Measurements from ENCODE around the gene AMBP.

Gene AMBP

DNA sequence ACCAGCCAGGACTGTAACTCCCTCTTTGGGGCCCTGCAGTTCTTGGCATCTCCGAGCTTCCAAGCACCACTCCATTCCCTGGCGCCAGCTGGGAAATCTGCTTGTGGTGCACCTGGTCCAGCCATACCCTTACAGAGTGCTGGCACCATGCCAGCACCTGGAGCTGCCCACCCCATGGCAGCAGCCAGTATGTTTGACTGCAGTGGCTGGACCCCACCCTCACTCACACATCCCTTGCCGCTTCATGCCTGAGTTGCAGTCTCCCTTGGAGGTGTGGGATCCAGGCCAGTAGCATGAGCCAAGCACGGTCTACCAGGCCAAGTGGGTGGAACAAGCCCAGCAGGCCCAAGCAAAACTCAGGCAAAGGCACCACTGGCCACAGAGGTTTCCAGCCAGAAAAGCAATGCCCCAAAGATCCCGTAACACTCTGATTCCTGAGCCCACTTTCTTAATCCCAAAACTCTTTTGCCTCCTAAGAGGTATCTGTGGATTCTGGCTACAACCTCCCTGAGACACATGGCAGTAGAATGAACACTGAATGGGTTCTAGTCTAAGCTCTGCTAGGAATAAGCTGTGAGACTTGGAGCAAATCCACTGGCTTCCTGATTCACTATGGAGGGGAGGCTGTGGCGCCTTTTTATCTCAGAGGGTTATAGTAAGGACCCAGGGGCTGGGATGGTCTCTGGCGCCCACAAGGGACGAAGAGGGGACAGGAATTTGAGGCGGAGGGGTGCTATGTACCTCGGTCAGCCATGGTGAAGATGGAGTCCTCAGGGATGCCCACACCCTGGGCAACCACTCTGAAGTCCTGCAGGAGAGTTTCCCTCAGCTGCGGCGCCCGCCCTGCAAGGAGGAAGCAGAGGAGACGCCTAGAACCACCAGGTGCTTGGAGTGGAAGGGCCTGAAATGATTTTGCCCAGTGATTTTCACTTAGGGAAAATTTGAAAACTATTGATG is 5.6 kb downstream of the AMBP start:
- peak; percentile 43 for DNase-seq (ENCODE audit: low read depth)

DNA sequence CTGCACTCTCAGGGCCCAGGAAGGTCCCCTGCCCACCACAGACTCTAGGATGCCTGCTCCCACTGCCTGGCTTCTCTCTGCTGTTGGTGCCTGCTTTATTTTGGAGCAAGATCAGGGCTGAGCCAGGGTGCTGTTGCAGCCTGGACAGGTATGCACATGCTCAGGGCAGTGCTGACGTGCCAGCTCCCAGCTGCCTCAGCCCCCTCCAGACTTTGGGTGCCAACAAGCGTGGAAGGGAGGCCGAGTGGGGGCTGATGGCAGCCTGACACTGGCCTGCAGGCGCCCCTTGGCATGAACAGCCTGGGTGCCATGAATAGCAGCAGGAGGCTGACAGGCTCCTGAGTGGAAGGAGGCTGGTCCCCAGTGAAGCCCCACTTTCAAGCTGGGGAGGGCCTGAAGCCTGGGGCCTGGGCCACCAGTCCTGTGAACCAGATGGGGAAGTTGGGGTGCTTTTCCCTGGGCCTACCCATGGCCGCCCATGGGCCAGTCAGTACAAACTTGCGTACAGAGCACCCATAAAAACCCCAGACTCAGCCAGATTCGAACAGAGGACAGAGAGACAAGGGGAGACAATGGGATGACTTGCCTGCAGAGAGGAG is 6.8 kb downstream of the AMBP start:
- no peak for DNase-seq (ENCODE audit: low read depth)

DNA sequence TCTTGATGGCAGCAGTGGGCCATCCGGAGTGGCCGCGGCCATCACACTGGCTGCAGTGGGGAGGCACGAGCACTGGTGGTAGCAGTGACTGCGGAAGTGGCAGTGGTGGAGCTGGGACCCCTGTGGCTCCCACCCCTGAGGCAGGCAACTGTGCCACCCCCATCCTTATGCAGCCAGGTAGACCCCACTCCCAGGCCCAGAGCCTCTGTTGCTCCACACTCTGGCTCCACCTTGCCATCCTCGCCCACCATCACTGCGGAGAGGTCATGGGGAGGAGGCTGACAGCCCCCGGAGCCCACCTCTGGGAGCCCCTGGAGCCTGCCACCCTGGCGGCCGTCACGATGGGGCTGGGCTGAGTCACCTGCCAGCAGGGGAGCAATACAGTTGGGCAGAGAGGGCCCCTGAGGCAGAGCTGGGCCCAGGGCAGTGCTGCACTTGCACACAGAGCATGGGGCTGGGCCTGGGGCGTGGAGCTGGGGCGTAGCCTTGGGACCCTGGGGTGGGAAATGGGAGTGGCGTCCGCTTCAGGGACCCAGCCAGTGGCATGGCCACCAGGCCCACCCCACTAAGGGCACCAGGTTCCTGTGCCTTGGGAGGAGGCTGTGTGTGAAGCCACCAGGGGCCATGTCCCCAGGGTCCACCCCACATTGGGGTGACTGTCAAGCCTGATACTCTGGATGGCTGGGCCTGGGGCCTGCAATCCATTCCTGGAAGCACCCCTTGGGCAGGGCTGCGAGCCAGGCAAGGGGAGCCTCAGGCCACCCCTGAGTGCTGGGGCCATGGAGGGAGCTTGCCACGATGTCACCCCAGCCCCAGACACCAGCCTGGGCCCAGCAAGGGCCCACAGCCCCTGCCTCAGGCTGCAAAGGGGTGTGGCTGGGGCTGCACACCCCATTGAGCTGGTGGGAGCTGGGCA is 7.7 kb downstream of the AMBP start:
- DNase-seq (ENCODE audit: low read depth) = no peak

DNA sequence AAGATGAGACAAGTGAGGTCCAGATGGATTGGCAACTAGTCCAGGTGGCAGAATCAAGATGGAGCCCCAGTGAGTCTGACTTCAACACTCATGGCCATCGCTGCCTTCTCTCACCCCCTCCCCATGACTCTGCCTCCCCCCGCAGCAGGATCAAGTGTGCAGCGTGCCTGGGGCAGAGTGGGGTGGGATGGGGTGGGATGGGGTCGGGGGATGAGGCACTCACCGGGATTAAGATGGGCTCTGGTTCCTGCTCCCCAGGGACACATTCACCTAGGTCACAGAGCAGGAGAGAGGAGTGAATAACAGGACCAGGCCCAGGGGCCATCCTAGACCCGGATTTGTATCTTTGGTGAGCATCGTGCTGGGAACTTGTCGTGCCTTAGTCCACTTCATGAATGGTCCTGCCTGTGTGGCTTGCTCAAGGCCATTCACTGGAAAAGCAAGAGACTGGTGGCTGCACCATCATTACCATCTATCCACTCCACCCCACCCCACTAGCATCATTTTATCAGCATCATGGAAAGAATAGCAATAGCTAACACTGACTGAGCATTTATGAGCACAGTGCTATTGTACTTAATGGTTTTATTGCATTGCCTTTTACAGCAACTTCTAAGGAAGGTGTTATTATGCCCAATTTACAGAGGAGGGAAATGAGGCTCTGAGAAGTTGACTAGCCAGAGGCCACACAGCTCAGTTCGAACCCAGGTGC is 8.5 kb downstream of the AMBP start:
- DNase-seq (ENCODE audit: low read depth) = no peak

DNA sequence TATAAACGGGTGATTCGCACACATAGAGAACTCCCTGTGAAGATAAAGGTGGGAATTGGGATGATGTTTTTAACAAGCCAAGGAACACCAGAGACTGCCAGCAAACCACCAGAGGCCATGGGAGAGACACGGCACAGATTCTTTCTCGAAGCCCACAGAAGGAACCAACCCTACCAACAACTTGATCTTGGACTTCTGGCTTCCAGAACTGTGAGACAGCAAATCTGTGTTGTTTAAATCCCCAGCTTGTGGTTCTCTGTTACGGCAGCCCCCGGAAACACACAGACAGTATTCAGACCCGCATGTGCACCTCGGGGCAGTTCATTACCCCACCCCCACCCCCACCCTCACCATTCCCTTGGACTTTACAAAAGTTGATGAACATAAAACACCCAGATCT is 12.8 kb downstream of the AMBP start:
- DNase-seq (ENCODE audit: low read depth) = no peak

GRCh38 chr9:114061830-114062474 is 16.1 kb downstream of the AMBP start:
- no peak for DNase-seq (ENCODE audit: low read depth)

DNA sequence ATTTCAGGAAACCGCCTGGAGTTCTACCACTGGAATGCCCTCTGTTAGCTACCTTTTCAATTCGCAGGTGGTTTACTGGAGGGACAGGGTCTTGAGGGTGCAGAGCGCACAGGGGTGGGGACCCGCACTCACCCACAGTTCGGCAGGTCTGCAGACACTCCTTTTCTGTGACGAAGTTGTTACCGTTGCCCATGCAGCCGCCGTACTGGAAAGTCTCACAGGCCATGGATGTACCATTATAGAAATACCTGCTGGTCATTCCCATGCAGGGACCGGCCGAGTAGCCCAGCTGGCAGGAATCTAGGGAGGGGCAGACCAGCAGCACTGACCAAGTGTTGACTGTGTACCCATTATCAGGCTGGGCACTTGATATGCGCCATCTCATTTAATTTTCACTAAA is 16.8 kb downstream of the AMBP start:
- DNase-seq (ENCODE audit: low read depth) = no peak

- DNase-seq (ENCODE audit: low read depth) = no peak
Measured at GRCh38 chr9:114060711-114061110, 17.4 kb downstream of the AMBP start.

DNA sequence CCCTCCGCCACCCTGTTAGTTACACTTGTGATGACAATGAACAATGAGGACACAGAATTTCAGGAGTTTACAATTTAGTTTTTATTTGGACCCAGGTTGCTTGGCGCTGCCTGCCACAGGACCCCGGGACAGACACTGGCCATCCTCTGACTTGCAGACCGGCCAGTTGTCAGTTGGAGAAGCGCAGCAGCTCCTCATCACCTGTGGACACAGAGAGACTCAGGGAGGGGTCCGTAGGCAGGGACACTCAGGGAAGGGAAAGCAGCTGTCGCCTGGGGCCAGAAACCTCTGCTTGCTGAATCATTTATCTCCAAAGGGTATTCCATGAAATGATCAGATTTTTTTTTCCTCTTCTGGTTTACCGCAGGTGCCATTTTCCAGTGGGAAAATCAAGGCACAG is 18.0 kb downstream of the AMBP start:
- DNase-seq (ENCODE audit: low read depth) = no peak

DNA sequence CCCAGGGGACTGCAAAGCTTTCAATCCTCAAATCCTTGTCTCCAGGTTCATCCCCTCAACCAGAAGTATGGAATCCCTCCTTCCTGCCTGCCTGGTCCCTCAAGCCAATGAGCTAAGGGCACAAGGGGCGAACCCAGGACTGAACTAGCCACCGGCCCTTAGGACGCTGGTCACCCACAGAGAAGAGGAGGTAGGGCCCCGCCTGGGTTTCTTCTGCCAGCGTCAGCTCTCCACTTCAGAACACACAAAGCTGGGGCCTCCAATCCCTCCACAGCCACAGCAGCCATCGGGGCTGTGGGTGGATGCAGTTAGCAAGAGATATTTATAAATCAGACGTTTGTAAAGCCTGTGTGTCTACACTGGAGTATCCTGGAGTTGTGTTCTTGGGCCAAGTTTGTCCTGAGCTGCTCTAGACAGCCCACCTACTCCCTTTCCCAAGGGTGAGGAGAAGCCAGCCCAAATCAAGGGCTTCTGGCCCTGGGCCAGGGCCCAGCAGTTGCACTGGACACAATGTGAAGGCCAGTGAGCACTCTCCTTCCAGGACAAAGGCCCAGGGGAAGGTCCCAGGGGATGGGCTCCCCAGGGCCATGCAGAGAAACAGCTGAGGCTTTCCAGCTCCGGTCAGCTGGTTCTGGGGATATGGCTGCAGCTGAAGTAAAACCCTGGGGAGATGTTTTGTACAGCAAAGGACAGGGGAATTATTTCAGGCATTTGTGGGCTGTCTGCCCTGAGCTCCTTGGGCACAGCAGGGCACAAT is 18.9 kb downstream of the AMBP start:
- no peak for DNase-seq (ENCODE audit: low read depth)

- DNase-seq (ENCODE audit: low read depth) = no peak
Measured at GRCh38 chr9:114058688-114059046, 19.4 kb downstream of the AMBP start.

DNA sequence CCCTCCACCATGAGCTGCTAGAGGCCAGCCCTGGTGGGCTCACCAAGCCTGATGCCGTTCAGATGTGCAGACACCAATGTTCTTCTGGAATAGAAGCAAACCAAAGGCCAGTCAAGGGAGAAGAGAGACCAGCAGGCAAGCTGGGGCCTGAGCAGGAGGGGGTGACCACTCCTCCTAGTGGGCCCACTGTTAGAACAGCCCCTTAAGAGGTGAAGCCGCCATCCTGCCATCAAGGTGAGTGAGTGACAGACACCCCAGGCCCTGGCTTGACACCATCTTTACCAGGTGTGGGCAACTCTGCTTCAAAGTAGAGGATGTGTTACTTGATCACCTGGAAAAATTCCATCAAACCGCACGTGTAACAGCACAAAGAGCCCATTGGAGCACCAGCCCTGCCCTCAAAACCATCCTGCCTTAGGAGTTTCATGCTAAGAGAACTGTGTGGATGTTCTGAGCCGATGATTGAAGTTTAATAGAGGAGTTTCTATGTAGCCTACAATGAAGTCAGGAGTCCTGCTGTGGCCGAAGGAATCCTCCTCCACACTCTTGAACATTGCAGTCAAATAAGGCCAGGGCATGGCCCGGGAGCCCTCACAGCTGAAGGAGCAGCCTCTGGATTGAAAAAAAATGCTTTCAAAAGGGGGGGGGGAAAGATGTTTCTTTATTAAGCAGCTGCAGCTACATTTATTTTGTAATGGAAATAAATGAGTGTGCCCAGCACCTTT is 20.8 kb downstream of the AMBP start:
- no peak for DNase-seq (ENCODE audit: low read depth)

DNA sequence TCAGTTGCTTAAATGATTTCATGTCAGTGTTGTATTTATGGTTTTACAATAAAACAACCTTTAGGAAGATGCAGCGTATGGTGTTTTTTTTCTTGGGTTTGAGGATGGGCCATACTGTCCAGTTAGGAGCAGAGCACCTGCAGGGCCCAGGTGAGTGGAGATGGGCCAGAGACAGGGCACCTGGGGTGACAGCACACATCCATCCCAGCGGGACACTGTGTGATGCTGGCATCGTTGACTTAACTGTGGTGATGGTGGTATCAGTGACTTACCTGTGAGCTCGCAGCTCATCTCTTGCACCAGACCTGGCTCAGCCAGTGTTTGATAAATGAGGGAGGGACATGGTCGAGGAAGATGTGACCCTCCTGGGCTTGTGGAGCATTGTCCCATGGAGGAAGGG is 21.6 kb downstream of the AMBP start:
- DNase-seq (ENCODE audit: low read depth) = no peak

DNA sequence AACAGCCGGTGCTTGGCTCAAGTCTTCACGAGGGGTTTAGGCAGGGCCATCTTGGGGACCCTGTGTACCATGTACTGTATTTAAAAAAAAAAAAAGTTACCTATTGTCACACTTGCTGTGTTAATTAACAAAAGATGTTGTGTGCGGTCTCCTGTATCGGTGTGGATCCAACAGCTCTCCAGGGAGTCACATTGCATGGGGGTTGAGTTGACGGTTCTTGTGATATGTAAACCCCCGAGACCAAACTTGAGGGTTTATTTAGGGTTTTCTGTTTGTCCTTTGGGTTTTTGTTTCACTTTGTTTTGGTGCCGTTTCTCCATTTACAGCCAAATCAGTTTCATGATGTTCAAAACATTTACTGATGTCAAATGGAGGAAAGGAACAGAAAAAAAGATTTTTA is 22.2 kb downstream of the AMBP start:
- no peak for DNase-seq (ENCODE audit: low read depth)

- no peak for DNase-seq (ENCODE audit: low read depth)
Measured at GRCh38 chr9:114055061-114055460, 23.0 kb downstream of the AMBP start.

DNA sequence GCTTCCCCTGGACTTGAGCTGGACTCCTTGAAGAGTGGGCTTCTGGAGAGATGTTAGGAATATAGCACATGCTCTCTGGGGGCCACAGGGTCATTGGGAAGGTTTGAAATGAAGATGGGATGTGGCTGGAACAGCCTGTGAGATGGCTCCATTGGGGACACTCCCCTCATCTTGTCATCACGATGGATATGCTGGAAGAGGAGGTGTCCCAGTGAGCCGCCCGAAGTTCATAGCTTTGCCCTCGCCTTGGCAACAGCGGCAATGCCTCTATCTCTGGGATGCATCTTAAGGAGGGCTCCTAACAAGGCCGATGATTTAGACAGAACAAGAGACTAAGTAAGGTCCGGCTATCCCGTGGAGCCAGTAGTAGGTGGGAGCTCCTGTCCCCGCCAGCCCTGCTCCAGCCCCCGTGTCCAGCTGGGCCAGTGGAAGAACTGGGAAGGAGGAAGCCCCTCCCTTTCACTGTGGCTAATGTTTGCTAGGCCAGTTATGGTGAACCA is 23.9 kb downstream of the AMBP start:
- no peak for DNase-seq (ENCODE audit: low read depth)

GRCh38 chr9:114053246-114054005 is 24.7 kb downstream of the AMBP start:
- DNase-seq (ENCODE audit: low read depth) = no peak

DNA sequence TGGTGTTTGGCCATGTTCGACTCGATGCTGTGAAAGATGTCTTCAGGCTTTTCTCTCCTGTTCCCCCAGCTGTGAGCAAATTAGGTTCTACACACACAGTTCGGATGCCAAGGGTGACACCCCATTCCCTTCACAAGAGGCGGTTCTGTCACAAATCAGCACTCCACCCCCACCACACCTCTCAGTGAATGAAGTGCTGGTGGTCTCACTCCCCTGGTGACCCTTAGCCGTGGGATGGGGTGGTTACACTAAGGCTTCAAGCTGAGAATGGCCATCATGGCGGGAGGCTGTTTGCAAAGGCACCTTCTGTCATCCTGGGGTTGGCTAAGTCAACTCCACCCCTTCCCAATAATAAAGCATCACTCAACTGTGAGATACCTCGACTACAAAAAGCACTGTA is 26.4 kb downstream of the AMBP start:
- DNase-seq (ENCODE audit: low read depth) = no peak

GRCh38 chr9:114051281-114051680 is 26.8 kb downstream of the AMBP start:
- DNase-seq (ENCODE audit: low read depth) = no peak
